Myocyte (in vitro differentiated cells): ENCODE measurements around the gene FBXO31. TPM values are rescaled to one million over a fixed set of nuclear protein-coding genes. Genes with fewer than 3 reads are reported as not detected.

ENCODE experiments used
- DNase-seq: peaks from one replicate; pipeline ENCODE4 v3.0.0-alpha.2; 2012; ENCODE audit warnings: low read depth
- polyA plus RNA-seq: library from polyadenylated mRNA; unstranded; fragments of >200 nt; gene quantifications from one replicate; pipeline ENCODE4 v1.2.1, GENCODE V29; 2012; ENCODE audit warnings: missing spikeins
- total RNA-seq: library from RNA; depleted of rRNA; stranded (reverse); fragments of >200 nt; gene quantifications from 2 replicates; pipeline ENCODE4 v1.2.3, GENCODE V29; 2014

Gene FBXO31, protein sequence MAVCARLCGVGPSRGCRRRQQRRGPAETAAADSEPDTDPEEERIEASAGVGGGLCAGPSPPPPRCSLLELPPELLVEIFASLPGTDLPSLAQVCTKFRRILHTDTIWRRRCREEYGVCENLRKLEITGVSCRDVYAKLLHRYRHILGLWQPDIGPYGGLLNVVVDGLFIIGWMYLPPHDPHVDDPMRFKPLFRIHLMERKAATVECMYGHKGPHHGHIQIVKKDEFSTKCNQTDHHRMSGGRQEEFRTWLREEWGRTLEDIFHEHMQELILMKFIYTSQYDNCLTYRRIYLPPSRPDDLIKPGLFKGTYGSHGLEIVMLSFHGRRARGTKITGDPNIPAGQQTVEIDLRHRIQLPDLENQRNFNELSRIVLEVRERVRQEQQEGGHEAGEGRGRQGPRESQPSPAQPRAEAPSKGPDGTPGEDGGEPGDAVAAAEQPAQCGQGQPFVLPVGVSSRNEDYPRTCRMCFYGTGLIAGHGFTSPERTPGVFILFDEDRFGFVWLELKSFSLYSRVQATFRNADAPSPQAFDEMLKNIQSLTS
- 37.4 and 38.9 TPM in 2 replicates for total RNA-seq
- 28.2 TPM for polyA plus RNA-seq

DNA sequence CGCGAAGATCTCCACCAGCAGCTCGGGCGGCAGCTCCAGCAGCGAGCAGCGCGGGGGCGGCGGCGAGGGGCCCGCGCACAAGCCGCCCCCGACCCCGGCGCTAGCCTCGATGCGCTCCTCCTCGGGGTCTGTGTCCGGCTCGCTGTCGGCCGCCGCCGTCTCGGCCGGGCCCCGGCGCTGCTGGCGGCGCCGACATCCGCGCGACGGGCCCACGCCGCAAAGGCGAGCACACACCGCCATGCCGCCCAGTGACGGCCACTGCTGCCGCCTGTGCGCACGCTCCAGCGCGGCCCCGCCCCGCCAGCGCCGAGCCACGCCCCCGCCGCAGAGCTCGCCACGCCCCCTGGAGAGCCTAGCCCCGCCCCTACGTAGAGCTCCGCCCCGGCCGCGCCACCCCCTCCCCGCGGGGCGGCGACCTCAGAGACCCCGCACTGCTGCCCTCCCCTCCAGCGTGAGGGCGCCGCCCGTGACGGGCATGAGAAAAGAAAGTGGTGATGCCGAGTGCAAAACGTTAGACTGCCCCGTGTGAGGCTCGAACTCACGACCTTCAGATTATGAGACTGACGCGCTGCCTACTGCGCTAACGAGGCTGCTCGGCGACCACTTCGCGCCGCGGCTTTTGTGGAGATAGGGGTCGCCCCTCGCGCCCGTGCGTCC is at the start of gene FBXO31:
Gene FBXO31 (minus strand): TSS at position 272 of the 657 bp plus-strand sequence. CDS start 32 bp downstream, at position 240.
- peak; percentile 93 for DNase-seq

DNA sequence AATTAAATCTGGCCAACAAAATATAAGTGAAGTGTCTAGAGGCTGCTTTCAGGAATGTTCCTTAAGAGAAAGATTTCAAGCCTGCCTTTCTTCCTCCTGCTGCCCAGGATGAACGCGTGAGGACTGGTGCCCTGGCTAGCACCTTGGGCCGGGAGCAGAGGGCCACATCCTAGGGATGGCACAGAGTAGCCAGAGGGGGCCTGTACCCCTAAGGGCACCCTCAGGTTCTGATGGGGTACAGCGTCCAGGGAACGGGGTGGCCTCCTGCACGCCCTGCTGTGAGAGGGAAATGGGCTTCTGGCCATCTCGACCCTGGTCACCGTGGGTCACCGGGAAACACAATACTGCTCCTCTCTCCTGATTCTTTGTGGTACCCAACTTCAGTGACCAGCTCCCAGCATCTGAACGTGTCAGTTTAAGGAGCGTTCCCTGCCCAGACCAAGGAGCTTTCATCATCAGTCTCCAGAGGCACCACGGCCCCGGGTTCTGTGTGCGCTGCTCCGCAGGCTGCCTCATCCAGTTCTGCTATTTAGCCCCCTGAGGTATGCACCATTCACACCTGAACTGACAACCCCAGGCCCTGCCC is 48.8 kb upstream of the FBXO31 start:
- no peak for DNase-seq

DNA sequence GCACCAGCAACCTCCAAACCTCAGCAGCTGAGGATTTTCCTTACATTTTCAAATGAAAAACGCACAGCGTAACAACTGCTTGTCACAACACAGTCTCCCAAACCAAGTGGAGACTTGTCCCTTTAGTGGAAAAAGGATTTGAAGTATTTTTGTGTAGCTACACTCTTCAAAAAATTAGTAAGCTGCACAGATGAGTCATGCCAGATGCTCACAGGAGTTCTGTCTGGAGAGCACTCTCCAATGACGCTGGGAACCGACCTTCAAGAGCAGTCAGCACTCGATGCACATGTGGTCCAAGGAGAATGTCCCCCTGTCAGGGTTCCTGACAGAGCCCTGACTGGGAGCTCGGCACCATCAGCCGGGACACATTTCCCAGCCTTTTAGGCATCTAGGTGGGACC is 48.4 kb upstream of the FBXO31 start:
- DNase-seq, result peak; percentile 54

DNA sequence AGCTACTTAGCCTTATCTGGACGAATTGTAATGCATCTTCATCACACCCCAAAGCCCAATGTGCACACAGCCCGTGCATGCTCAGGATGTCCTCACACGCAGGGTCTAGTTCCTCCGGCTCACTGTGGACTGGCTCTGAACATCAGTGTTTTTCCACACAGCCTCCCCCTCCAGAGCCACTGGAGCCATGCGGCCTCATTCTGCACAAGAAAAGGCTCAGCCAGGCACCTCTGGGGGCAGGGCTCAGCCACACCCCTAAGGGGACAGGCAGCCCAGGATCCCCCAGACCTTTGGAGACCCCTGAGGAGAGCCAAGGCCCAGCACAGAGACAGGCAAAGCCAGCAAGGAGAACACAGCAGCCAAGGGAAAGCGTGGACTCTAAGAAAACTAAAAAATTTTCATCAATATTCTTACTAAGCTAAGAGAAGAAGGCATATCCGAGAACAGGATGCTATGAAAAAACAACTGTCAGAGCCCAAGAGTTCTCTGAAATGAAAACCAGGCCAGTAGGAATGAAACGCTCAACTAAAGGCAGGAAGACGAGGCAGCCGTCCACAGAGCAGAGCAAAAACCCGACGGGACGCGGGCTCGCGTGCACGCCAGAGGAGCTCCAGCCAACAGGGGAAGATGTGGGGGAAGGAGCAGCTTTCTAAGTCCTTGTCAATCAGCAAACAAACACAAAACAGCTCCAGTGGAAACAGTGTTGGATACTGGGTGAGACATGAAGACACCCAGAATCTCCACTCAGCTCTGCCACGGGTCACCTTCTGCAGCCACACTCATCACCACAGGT is 43.0 kb upstream of the FBXO31 start:
- DNase-seq, result no peak

DNA sequence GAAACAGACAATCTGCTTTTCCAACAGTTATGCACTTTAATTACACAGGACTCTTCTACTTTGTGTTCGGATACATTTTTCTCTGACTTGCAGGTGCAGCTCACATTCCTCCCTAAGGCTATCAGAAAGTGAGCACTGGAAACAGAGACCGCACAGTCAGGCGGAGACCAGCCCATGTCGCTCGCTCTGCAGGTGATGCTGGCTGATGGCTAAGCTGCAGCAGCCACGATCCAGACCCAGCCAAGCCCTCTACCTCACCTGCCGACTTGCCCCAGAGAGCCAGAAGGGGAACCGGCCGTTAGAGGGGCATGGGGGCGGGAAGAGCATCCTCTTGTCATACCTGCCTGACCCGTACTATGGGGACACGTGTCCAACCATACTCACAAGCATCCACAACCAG is 42.4 kb upstream of the FBXO31 start:
- no peak for DNase-seq

DNA sequence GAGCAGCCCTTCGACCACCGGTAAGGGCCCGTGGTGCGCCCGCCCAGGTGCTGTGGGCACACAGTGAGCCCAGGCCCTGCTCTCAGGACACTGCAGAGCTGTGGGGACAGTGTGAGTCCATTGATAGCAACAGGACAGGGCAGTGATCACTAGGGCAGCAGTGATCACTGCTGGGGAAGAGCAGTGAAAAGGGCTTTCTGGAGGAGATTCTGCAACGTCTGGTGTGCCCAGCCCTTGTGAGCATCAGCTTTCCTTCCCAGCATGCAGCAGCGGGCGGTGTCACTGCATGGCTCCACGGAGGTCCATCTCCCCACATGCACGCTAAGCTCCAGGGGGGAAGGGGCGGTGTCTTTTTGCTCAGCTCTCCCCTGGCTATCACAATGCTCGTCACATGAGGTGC is 40.7 kb upstream of the FBXO31 start:
- no peak for DNase-seq

DNA sequence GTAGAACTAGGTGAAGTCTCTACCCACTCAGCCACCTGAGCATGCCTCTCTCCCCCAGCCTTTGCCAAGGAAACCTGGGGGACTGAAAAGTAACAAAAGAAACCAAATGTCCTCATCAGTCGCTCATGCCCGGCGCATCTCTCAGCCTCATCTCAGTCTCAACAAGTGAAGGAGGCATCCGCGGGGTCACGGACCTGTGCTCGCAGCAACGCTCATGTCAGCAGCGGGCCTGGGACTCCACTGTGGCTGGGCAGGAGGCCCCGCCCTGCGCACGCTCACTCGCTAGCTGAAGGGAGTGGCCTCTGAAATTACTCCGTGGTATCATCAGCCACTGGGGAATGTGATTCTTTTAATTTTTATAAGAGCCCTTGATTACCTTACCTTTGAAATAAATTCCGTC is 39.9 kb upstream of the FBXO31 start:
- no peak for DNase-seq

DNA sequence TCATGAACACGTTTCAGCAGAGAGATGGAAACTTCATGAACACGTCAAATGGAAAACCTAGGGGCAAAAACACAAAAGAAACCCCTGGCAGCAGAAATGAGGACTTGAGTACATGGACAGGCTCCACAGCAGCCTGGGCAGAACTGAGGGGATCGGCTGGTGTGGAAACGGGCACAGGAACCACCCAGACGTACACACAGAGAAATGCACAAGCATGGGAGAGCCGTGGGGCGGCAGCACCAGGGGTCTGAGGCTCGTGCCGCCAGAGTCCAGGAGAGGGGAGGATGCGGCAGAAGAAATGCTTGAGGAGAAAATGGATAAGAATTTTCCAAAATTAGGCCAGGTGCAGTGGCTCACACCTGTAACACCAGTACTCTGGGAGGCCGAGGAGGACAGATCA is 38.5 kb upstream of the FBXO31 start:
- no peak for DNase-seq

DNA sequence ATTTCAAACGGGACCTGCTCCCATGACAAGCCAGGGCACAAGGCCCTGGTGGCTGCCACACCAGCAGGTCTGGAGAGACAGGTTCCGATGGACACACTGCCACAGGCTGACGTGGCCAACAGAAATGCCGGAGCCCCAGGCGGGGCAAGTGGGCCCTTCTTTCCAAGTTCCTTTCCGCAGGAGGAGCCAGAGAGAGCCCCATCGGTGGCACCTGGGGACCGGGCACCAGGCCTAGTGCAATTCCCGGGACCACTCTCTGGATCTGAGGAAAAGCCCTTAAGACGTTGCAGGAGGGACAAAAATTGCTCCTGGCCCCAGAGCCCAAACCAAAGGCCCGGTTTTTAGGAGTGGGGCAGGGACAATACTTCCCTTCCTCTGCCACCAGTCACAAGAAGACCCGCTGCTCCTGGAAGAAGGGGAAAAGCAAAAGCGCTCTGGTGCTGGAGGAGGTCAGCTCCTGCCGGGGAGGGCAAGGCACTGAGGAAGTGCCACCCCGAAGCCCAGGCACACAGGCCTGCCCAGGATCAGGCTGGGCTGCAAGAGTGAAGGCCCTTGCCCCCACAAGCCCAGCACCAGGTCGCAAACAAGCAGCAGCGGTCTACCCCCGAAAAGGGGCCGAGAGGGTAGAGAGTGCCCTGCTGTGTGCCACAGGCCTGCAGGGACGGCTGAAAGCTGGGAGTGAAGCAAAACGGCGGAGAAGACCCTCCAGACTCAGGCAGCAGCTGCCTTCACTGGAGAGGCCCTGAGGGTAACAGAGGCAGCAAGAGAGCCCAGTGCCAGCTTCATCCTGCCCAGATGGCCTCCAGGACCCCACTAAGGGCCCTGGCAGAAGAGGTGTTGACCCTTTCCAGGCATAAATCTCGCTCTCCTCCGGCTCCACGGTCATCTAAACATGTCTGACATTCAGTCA is 37.7 kb upstream of the FBXO31 start:
- no peak for DNase-seq

DNA sequence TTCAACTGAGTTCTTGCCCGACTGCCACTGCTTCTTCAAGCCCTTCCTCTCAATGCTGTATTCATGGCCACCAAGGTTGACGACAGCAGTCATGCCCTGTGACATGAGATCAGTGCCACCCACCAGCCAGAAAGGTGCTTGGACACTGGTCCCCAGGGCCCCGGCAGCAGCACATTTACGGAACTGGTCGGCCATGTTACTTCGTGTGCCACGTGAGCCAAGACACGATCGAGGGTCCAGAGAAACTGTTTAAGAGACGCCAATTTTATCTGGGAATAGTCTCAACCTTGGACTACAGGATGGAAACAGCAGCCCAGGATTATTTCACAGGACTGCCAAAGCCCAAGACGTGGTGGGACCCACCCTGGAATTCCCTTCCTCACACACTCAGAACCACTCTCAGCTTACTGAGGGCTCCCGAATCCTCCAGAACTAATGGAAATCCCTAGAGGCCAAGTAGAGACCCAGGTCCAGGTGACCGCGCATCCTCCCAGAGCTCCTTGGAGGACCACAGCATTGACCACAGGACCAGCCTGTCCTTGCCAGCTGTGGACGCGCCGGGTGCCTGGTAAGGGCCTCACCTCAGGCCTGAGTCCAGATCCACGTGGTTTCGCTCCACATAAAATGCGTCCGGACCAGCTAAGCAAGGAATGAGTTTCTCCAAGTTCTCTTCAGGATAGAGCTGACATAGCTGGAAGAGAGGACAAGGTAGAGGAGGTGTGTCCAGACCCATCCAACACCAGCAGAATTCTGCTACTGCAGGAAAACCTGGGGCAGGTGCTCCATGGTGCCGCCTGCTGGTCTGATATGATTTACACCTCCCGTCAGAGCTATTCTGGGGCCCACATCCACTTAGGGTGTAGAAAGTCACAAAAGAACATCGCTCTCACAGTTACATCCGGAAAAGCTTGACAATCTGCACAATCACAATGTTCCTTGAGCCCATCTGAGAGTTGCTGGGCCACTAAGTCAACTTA is 36.7 kb upstream of the FBXO31 start:
- no peak for DNase-seq

DNA sequence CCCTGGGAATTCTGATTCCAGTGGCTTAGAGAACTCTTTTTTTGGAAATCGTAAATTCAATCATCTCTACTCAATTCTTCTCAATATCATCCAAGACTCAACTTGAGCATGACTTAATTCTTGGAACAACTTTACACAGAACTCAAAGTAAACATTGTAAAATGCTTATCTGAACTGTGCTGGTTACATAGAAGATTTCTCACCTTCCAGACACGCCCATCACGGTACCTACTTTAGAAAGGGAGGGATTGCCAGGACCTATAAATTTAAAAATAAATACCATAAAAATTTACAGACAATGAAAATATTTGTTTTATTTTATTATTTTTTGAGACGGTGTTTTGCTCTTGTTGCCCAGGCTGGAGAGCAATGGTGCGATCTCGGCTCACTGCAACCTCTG is 35.1 kb upstream of the FBXO31 start:
- DNase-seq, result no peak

DNA sequence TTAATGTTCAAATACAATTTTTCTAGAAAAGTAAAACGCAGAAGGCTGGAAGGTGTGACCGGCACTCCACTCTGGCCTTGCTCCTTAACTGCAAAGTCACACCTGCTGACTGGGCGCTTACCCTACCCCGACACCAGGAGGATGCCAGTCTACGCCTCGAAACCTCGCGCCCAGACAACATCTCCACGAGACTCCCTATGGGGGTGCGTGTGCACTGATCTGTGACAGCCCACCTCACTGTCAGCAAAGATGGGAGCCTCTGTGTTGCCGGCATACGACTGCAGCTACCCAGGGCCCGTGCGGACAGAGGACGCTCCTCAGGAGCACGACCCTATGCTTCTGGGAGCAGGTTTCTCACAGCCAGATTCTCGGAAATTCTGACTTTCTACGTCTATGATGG is 34.6 kb upstream of the FBXO31 start:
- no peak for DNase-seq

DNA sequence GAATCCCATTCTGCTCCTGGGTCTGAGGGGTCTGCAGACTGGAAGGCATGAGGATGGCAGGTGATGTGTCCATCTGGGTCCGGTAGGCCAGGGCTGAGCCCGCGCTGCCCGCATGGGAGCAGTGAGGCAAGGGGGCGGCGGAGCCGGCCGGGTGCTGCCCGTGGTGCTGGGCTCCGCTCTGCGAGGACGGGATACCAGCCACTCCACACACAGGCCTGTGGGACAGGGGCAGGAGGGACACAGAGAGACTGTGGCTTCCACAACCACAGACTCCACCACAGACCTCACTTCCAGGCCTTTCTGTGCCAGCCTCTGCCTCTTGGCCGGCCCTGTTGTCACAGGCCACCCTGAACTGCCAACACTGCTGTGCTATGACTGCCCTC is 33.9 kb upstream of the FBXO31 start:
- peak; percentile 77 for DNase-seq

DNA sequence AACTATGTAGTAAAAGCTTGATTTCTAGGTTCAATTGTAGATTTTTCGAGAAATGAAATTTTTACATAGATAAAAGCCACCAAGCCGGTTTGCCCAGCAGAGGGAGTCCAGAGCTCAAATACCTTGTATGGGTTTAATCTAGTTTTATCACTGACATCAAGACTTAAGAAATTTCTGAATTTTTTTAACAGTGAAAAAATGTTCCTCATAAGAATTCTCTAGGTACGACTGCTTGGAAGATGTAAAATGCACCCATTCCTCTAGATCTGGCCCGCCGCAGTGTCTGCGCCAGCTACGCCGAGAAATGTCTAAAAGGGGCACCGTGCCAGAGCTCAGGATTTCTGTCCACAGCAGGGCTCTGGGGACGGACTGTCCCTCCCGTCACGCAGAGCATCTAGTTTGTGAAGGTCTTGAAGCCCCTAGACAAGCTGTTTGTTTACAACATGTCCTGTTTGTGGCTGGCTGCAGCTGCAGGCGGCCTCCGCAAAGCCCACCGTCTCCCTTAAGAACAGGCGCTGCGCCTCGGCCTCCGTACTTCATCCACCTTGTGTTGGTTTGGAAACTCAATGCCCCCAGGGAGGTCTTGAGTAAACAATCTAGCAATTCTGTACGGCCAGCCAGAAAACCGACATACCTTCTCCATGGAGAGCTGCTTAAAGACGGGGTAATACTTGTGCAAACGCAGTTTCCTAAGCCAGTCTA is 33.4 kb upstream of the FBXO31 start:
- peak; percentile 56 for DNase-seq

DNA sequence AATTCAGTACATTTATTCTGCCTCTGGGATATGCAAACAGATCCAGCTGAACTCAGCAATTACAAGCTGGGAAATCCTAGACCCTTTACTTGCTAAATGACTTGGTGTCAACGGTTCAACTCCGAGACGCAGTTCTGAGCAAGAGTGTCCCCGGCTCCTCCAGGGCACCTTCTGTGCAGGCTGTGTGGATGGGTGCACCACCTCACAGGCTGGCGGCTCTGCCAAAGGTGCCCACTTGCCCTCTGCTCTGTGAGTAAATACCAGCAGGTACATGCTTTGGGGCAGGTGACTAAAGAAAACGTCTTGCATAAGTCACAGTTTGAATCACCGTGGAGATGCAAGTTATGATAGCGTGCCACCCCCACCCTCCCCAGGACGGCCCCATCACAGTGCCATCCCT is 31.9 kb upstream of the FBXO31 start:
- DNase-seq, result no peak

DNA sequence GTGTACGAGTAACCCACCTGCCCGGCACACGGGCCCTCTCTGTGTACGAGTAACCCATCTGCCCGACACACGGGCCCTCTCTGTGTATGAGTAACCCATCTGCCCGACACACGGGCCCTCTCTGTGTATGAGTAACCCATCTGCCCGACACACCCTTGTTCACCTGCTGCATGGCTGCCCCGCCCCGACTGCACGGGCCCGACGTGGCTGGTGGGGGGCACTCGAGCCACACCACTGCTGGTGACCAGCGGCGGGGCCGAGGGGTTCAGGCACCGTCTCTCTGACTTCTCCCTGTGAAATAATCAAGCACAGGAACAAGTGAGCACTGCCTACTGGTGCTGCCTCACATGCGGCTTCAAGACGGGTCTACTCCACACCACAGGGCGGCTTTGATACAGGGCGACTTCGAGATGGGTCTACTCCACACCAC is 30.7 kb upstream of the FBXO31 start:
- DNase-seq, result no peak

DNA sequence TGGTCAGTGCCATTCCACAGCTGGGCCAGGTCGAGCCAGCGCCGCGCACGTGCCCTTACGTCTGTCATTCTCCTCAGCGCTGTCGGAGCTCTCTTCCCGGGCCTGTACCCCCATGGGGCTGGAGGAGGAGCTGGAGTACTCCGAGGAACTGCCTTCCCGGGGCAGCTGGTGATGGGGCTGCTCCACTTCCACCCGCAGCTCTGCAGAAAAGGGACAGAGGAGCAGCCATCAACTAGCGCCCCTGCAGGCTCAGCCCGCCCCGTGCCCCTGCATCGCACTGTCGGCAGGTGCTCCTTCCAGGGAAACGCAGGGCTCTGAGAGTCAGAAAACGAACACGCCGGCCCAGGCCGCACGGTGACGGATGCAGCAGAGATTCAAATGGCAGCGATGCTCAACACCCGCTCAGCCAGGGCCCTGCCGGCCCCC is 29.4 kb upstream of the FBXO31 start:
- no peak for DNase-seq

DNA sequence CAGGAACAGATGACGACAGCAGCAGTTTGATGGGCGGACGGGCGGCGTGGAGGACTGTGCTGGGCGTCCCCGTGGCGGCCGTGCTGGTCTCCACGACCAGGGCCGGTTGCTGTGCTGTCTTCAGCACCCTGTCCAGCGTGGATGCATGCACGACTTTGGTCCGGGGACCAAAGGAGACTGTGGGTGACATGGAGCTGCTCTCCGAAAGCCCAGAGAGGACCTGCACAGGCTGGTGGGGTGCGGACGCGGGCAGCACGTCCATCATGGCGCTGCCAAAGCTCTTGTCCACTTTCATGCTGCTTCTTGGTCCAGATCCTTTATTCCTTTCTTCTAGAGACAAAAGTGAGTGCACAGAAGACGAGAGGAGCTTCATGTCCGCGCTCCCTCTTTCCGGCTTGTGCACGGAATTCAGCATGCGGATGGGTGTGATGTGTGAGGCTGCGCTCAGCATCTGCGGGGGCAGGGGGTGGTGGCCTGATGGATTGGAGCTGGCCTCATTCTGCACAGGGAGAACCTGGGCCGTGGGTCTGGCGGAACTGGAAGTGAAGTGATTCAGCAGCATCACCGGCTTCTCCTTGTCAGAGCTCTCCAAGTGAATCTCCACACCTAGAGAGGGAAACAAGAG is 28.9 kb upstream of the FBXO31 start:
- no peak for DNase-seq
